Ascending aorta (tissue), 2 donors: ENCODE measurements around the gene LRCH1. TPM values are rescaled to one million over a fixed set of nuclear protein-coding genes. Genes with fewer than 3 reads are reported as not detected.

Experiments
- DNase-seq, 2 donors: peaks; one replicate each; pipeline ENCODE4 v3.0.0-alpha.2; 2019; ENCODE audit warnings: low spot score in 2 of 2
- H3K27ac ChIP-seq, 2 donors: fragments of 200-600 bp; sonication (generic); one replicate each; pipeline ENCODE4 v1.5.1; 2016 to 2017; ENCODE audit warnings: mild to moderate bottlenecking in 1 of 2
- H3K27me3 ChIP-seq: fragments of 200-600 bp; sonication (generic); one replicate; pipeline ENCODE4 v1.5.1; 2017
- H3K36me3 ChIP-seq, 2 donors: fragments of 200-600 bp; sonication (generic); one replicate each; pipeline ENCODE4 v1.5.1; 2016
- H3K4me1 ChIP-seq, 2 donors: fragments of 200-600 bp; sonication (generic); one replicate each; pipeline ENCODE4 v1.5.1; 2016 to 2017; ENCODE audit warnings: mild to moderate bottlenecking in 1 of 2
- H3K4me3 ChIP-seq, 2 donors: fragments of 200-600 bp; sonication (generic); one replicate each; pipeline ENCODE4 v1.5.1; 2016 to 2017; ENCODE audit warnings: mild to moderate bottlenecking in 1 of 2
- H3K9me3 ChIP-seq, 2 donors: fragments of 200-600 bp; sonication (generic); one replicate each; pipeline ENCODE4 v1.5.1; 2016
- intact Hi-C: fragments of 100-400 bp; cut with DNase I; formaldehyde crosslinking; loops from one replicate; pipeline ENCODE4 v1.15.1; 2023
- total RNA-seq: library from RNA; depleted of rRNA; stranded (reverse); fragments of >200 nt; gene quantifications from one replicate; pipeline ENCODE4 v1.1.0, GENCODE V29; 2016
- TF ChIP-seq, protein P1 (sequence below), 3 experiments: fragments of 200-600 bp in 2 of 3; fragments of 450-650 bp in 1 of 3; sonication (generic) in 2 of 3; IDR thresholded peaks; one replicate each; pipeline ENCODE4 v1.5.1; 2016 to 2019; ENCODE audit warnings: antibody characterized with exemption in 3 of 3, mild to moderate bottlenecking in 1 of 3, moderate library complexity in 1 of 3

Gene LRCH1
- total RNA-seq, 1 donor from 2014 or later, result 45.4 TPM

- intact Hi-C loops, result no loop called here
- Histone ChIP-seq H3K27me3 (no peaks in the 10 kb centered on the region), H3K36me3 (no peaks in the 10 kb centered on the region), H3K27ac (no peak overlapping the region), H3K4me3 (no peak overlapping the region), H3K9me3 (no peaks in the 10 kb centered on the region), H3K4me1 (peaks cover 0 to 3% of the 10 kb centered on the region in 2 donors)
- TF ChIP-seq, protein P1, sequence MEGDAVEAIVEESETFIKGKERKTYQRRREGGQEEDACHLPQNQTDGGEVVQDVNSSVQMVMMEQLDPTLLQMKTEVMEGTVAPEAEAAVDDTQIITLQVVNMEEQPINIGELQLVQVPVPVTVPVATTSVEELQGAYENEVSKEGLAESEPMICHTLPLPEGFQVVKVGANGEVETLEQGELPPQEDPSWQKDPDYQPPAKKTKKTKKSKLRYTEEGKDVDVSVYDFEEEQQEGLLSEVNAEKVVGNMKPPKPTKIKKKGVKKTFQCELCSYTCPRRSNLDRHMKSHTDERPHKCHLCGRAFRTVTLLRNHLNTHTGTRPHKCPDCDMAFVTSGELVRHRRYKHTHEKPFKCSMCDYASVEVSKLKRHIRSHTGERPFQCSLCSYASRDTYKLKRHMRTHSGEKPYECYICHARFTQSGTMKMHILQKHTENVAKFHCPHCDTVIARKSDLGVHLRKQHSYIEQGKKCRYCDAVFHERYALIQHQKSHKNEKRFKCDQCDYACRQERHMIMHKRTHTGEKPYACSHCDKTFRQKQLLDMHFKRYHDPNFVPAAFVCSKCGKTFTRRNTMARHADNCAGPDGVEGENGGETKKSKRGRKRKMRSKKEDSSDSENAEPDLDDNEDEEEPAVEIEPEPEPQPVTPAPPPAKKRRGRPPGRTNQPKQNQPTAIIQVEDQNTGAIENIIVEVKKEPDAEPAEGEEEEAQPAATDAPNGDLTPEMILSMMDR (IDR thresholded peaks at IDR 0.05), result no peak
- DNase-seq, result no peak
These were observed 23.6 kb upstream of the LRCH1 start for GRCh38 chr13:46529216-46529919.

GRCh38 chr13:46530084-46530935 lies 22.7 kb upstream of the LRCH1 start:
- Histone ChIP-seq H3K36me3 (no peaks in the 10 kb centered on the region), H3K27ac (peak overlapping the region; percentile 19 to 31), H3K4me1 (peaks cover 0 to 3% of the 10 kb centered on the region in 2 donors), H3K9me3 (no peaks in the 10 kb centered on the region), H3K27me3 (no peaks in the 10 kb centered on the region), H3K4me3 (no peak overlapping the region)
- DNase-seq, result no peak
- intact Hi-C loops, result loop anchor here (5.0 kb wide), 1 partner anchor 33 kb away; no protein-coding TSS in a partner anchor
- TF ChIP-seq, protein P1 (IDR thresholded peaks at IDR 0.05), result no peak

DNA sequence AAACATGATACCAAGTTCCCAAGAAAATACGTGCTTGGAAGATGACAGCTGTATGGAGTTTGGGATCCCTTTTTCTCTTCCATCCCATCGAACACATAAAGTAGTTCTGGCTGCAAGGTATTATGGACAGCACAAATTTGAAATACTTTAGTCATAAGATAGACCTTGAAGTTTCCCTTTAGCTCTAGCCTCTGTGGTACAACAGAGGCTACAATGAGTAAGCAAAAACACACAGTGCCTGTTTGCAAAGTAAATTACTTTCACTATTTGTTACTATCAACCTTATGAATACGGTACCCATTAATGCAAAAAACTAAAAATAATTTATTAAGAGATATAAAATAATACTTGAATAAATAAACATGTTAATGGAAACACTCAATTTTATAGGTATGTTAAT lies 21.0 kb upstream of the LRCH1 start:
- TF ChIP-seq, protein P1 (IDR thresholded peaks at IDR 0.05), result no peak
- H3K27ac ChIP-seq, result no peak overlapping the region
- no peak overlapping the region for H3K4me3 ChIP-seq
- no peaks in the 10 kb centered on the region for H3K9me3 ChIP-seq
- DNase-seq, result no peak
- H3K4me1 ChIP-seq, result peaks cover 0 to 3% of the 10 kb centered on the region in 2 donors
- no peaks in the 10 kb centered on the region for H3K36me3 ChIP-seq
- H3K27me3 ChIP-seq, result no peaks in the 10 kb centered on the region
- intact Hi-C loops, result loop anchor here (5.0 kb wide), 1 partner anchor 35 kb away; no protein-coding TSS in a partner anchor

GRCh38 chr13:46535002-46535401 lies 18.0 kb upstream of the LRCH1 start:
- no peaks in the 10 kb centered on the region for H3K9me3 ChIP-seq
- TF ChIP-seq, protein P1 (IDR thresholded peaks at IDR 0.05), result no peak
- no peak overlapping the region for H3K27ac ChIP-seq
- no peak for DNase-seq
- H3K4me3 ChIP-seq, result no peak overlapping the region
- no peaks in the 10 kb centered on the region for H3K36me3 ChIP-seq
- H3K4me1 ChIP-seq, result peaks cover 0 to 3% of the 10 kb centered on the region in 2 donors
- intact Hi-C loops, result no loop called here
- H3K27me3 ChIP-seq, result no peaks in the 10 kb centered on the region

- no peaks in the 10 kb centered on the region for H3K36me3 ChIP-seq
- DNase-seq, result no peak
- no peaks in the 10 kb centered on the region for H3K27me3 ChIP-seq
- intact Hi-C loops, result no loop called here
- TF ChIP-seq, protein P1 (IDR thresholded peaks at IDR 0.05), result no peak
- no peaks in the 10 kb centered on the region for H3K4me1 ChIP-seq
- H3K27ac ChIP-seq, result no peak overlapping the region
- H3K9me3 ChIP-seq, result no peaks in the 10 kb centered on the region
- no peak overlapping the region for H3K4me3 ChIP-seq
These were observed 17.1 kb upstream of the LRCH1 start for GRCh38 chr13:46535825-46536224.
